Stimulated activated CD8-positive, alpha-beta memory T cell treated with anti-CD3 and anti-CD28 coated beads, Interleukin-4, amount 100 ng/mL, for 24 hours (primary cell): ENCODE data around the gene KLHL17.
"Not testable (repeated sequence)": the region's sequence is repeated elsewhere in the genome, so short reads cannot be mapped to it uniquely, and the experiment has no call there.

Experiments
- DNase-seq: peaks from one replicate; pipeline ENCODE4 v3.0.0-alpha.2; 2020; ENCODE audit warnings: low read depth

KLHL17 gene

GRCh38 chr1:1001057-1001783 is 40.8 kb downstream of the KLHL17 start:
- no peak for DNase-seq

- DNase-seq, result no peak
These were observed 43.4 kb downstream of the KLHL17 start for GRCh38 chr1:1003618-1004419.

- no peak for DNase-seq
These were observed 44.0 kb downstream of the KLHL17 start for GRCh38 chr1:1004420-1004779.

GRCh38 chr1:1004780-1005697 is 44.7 kb downstream of the KLHL17 start:
- DNase-seq, result no peak

- no peak for DNase-seq
These were observed 45.5 kb downstream of the KLHL17 start for GRCh38 chr1:1005774-1006304.

- DNase-seq, result no peak
These were observed 46.1 kb downstream of the KLHL17 start for GRCh38 chr1:1006305-1007159.

- DNase-seq, result not testable (repeated sequence)
These were observed 49.7 kb downstream of the KLHL17 start for GRCh38 chr1:1010131-1010530.

- no peak for DNase-seq
These were observed 51.1 kb downstream of the KLHL17 start for GRCh38 chr1:1011396-1011949.

- not testable (repeated sequence) for DNase-seq
These were observed 52.3 kb downstream of the KLHL17 start for GRCh38 chr1:1012736-1013104.

- peak; percentile 78 for DNase-seq
These were observed 52.9 kb downstream of the KLHL17 start, which contains the start of gene ISG15 for GRCh38 chr1:1013105-1013921. Gene ISG15, plus strand, starts transcription at chr1:1013497. Its CDS starts 77 bp downstream, at chr1:1013574.

- DNase-seq, result no peak
These were observed 53.7 kb downstream of the KLHL17 start for GRCh38 chr1:1013922-1014648.

- DNase-seq, result no peak
These were observed 54.7 kb downstream of the KLHL17 start for GRCh38 chr1:1014799-1015681.
